Measurements from ENCODE around the gene COX20.

DNA sequence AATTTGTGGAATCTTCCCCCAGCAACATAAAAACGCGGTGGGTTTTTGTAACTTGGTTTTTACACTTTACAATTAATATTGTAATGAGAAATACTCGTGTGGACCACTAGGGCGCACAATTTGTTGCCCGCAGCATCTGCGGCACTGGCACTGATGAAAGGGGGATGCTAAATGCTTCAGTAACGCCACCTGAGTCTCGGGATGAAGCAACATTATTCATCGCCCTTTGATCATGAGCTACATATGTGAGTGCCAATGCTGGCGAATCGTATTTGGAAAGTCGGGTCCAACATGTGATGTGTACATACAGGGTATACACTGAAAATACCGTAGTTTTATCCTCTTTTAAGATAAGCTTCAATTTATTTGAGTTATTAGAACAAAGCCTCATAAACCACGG is 34.2 kb upstream of the COX20 start:
- TF ChIP-seq YY1 (IDR thresholded peaks at IDR 0.05; ENCODE audit: low read depth, low read length) (no peak), EP300 (IDR thresholded peaks at IDR 0.05; ENCODE audit: borderline replicate concordance in 1 of 2, low read depth in 2 of 2, low read length in 2 of 2) (no peak), BACH1 (IDR thresholded peaks at IDR 0.05; ENCODE audit: low read length) (no peak), JUN (IDR thresholded peaks at IDR 0.05; ENCODE audit: low read depth, low read length) (no peak), GABPA (IDR thresholded peaks at IDR 0.05; ENCODE audit: borderline replicate concordance, insufficient read depth, low read length) (no peak), POLR2A (IDR thresholded peaks at IDR 0.05; ENCODE audit: control extremely low read depth in 1 of 2, low read depth in 2 of 2, low read length in 2 of 2) (no peak)
- TF ChIP-seq, protein P1, sequence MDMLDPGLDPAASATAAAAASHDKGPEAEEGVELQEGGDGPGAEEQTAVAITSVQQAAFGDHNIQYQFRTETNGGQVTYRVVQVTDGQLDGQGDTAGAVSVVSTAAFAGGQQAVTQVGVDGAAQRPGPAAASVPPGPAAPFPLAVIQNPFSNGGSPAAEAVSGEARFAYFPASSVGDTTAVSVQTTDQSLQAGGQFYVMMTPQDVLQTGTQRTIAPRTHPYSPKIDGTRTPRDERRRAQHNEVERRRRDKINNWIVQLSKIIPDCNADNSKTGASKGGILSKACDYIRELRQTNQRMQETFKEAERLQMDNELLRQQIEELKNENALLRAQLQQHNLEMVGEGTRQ (IDR thresholded peaks at IDR 0.05; ENCODE audit: low read length), result no peak
- TF ChIP-seq, protein P2, sequence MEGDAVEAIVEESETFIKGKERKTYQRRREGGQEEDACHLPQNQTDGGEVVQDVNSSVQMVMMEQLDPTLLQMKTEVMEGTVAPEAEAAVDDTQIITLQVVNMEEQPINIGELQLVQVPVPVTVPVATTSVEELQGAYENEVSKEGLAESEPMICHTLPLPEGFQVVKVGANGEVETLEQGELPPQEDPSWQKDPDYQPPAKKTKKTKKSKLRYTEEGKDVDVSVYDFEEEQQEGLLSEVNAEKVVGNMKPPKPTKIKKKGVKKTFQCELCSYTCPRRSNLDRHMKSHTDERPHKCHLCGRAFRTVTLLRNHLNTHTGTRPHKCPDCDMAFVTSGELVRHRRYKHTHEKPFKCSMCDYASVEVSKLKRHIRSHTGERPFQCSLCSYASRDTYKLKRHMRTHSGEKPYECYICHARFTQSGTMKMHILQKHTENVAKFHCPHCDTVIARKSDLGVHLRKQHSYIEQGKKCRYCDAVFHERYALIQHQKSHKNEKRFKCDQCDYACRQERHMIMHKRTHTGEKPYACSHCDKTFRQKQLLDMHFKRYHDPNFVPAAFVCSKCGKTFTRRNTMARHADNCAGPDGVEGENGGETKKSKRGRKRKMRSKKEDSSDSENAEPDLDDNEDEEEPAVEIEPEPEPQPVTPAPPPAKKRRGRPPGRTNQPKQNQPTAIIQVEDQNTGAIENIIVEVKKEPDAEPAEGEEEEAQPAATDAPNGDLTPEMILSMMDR (IDR thresholded peaks at IDR 0.05; ENCODE audit: control extremely low read depth in 1 of 3, insufficient read depth in 1 of 3, low read depth in 1 of 3, low read length in 3 of 3), result peak; percentile 48 to 67 (median 61)

All from H1 (cell line).